T-helper 1 cell treated with Interleukin-12 subunit alpha and Interleukin-12 subunit beta and Interleukin-4 antibody, amounts not matched to agents 30 ng/mL and 1 ng/mL, for 36 hours (primary cell): ENCODE measurements around the gene WTIP. TPM values are rescaled to one million over a fixed set of nuclear protein-coding genes. Genes with fewer than 3 reads are reported as not detected.

Experiments
- intact Hi-C: fragments of 100-400 bp; cut with micrococcal nuclease; formaldehyde crosslinking; loops from one replicate; pipeline ENCODE4 v1.15.1; 2024
- total RNA-seq: library from RNA; stranded (reverse); gene quantifications from 2 replicates; pipeline ENCODE4 v1.2.3, GENCODE V29; 2022

WTIP gene
- total RNA-seq, 1 donor from 2014 or later, result 0.37 TPM

GRCh38 chr19:34559045-34559444, 77.5 kb downstream of the WTIP start:
- intact Hi-C loops, result no loop called here

- intact Hi-C loops, result no loop called here
These were observed 78.7 kb downstream of the WTIP start for GRCh38 chr19:34560229-34560628.

Other genes starting within 250 kb of the WTIP start
- 11.0 and 12.2 TPM in 2 replicates for gene GARRE1, start 227.2 kb upstream of the WTIP start, total RNA-seq
- gene GPI, start 116.6 kb upstream of the WTIP start, total RNA-seq, result 449 and 454 TPM in 2 replicates
- gene PDCD2L, start 77.4 kb upstream of the WTIP start, total RNA-seq, result 14.2 and 15.0 TPM in 2 replicates
- 126 and 130 TPM in 2 replicates for gene UBA2, start 53.4 kb upstream of the WTIP start, total RNA-seq
- 0.32 and 0.83 TPM in 2 replicates for gene SCGB2B2, start 195.4 kb downstream of the WTIP start, total RNA-seq
- gene ZNF302, start 195.9 kb downstream of the WTIP start, total RNA-seq, result 23.9 and 24.0 TPM in 2 replicates